Measurements from ENCODE around the gene SGMS1.

The SGMS1 gene

DNA sequence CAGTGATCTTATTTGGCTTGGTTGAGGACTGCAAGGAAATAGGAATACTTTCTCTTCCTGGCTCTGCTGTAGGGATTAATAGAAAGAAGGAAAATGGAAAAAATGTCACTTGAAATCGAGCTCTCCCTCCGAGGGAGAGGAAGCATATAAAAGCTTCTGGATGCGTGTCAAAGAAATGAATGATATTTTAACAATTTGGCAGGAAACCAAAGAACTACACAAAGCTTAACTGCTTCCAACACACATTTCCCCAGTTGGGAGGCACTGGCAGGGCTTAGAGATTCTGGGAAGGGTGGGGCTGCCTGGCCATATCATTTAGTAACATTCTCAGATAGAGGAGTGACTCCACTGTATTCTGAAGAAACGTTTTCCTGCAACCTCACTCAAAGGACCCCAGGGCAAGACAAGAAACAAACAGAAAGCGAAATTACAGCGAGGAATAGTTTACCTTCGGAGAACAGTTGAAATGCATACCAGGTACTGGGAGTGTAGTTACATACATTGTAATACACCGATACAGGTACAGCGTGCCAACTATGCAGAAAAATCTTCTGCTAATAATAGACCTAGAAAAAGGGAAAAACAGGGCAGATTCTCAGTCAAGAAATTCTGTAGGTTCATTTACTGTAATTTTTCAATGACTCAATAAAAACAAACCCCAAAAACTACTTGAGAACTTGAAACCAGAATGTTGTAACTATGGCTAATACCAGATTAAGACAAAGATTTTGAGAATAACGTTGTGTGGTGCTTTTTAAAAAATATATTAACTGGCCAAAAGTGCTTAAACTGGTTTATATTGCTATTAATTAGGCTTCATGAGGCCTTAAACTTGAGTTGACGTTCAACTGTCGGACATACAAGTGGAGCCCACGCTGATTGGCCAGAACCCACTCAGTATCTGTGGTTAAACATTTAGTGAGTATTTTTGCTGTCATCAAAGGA, 296.7 kb downstream of the SGMS1 start:
- no peak for DNase-seq (ENCODE audit: low spot score)
- in situ Hi-C loops (cut with MboI; ENCODE audit: low sequenced_read_pairs, unreplicated experiment) = no loop called here
- TF ChIP-seq, protein P1, sequence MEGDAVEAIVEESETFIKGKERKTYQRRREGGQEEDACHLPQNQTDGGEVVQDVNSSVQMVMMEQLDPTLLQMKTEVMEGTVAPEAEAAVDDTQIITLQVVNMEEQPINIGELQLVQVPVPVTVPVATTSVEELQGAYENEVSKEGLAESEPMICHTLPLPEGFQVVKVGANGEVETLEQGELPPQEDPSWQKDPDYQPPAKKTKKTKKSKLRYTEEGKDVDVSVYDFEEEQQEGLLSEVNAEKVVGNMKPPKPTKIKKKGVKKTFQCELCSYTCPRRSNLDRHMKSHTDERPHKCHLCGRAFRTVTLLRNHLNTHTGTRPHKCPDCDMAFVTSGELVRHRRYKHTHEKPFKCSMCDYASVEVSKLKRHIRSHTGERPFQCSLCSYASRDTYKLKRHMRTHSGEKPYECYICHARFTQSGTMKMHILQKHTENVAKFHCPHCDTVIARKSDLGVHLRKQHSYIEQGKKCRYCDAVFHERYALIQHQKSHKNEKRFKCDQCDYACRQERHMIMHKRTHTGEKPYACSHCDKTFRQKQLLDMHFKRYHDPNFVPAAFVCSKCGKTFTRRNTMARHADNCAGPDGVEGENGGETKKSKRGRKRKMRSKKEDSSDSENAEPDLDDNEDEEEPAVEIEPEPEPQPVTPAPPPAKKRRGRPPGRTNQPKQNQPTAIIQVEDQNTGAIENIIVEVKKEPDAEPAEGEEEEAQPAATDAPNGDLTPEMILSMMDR (IDR thresholded peaks at IDR 0.05; ENCODE audit: borderline replicate concordance, control extremely low read depth, extremely low read depth, insufficient read depth, missing control alignments) = no peak

DNA sequence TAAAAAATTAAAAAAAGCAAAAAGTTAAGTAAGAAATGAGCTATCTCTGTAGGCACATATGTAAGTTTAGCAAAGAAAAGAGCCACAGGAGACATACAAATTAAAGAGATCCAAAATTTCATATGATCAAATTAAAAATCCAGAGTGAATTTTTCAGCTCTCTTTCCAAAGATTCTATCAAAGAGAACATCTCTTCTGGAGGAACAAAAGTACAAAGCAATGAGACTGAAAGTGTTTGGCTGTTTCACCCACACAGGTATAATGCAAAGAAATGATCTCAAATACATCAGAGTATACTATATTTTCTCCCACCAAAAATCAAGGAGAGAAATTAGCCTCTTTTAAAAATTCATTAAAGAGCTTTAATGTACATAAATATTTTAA, 297.6 kb downstream of the SGMS1 start:
- TF ChIP-seq, protein P1 (IDR thresholded peaks at IDR 0.05; ENCODE audit: borderline replicate concordance, control extremely low read depth, extremely low read depth, insufficient read depth, missing control alignments) = no peak
- no peak for DNase-seq (ENCODE audit: low spot score)
- in situ Hi-C loops (cut with MboI; ENCODE audit: low sequenced_read_pairs, unreplicated experiment) = no loop called here

DNA sequence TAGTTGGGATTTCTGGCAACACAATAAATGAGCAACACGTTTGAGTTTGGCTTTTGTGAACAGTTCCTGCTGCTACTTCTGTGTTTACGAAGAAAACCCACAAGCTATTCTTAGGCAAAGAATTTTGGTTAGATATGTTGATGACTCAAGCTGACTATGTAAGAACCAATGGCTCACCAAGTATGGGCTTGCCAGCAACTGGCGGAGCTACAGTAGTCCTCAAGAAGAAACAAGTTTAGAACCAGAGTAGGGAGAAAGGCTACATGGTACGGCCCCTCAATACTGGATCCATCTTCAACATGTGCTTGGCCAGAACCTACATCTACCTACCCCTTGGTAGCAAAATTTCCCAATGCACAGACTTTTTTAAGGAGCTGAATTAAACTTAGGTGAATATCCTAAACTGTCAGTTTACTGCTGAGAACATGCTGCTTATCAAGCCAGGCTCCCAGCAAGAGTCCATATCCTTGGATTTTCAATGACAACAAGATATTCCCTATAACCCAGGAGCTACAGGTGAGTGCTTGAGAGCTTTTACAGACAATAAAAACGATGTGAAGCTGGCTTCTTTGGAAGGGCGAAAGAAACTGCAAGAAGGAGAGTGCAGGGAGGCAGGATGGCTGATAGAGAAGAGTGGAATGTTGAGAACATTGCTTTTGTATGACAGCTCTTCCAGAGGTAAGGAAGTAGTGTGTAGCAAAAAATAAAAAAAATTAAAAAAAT, 298.1 kb downstream of the SGMS1 start:
- peak; percentile 53 for DNase-seq (ENCODE audit: low spot score)
- TF ChIP-seq, protein P1 (IDR thresholded peaks at IDR 0.05; ENCODE audit: borderline replicate concordance, control extremely low read depth, extremely low read depth, insufficient read depth, missing control alignments) = no peak
- in situ Hi-C loops (cut with MboI; ENCODE audit: low sequenced_read_pairs, unreplicated experiment) = no loop called here

DNA sequence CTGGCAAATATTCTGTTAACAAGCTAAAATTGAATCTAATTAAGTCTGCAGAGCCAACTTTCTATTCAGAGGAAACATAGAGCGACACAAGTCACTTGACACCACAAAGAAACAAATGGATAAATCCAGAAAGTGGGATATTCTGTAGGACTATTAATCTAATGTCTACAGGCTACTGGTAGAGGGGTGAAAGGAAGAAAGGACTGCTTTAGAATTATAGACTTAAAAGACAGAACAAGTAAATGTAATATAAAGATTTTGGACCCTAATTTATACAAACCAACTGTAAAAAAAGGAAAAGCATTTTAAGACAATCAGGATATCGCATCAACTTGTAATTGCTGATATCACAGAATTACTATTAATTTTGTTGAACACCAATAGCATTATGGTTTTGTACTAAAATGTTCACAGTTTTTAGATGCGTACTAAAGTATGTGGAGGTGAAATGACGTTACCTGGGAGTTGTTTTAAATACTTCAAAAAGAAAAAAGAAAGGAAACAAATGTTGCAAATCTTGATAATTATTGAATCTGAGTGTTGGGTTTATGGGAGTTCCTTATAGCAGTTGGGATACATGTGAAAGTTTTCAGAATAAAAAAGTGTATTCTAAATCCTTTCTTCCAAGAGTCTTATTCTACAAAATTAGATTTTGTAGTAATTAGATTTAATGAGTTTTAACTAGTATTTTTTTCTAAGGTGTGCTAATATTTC, 298.9 kb downstream of the SGMS1 start:
- DNase-seq (ENCODE audit: low spot score) = no peak
- in situ Hi-C loops (cut with MboI; ENCODE audit: low sequenced_read_pairs, unreplicated experiment) = no loop called here
- TF ChIP-seq, protein P1 (IDR thresholded peaks at IDR 0.05; ENCODE audit: borderline replicate concordance, control extremely low read depth, extremely low read depth, insufficient read depth, missing control alignments) = no peak

DNA sequence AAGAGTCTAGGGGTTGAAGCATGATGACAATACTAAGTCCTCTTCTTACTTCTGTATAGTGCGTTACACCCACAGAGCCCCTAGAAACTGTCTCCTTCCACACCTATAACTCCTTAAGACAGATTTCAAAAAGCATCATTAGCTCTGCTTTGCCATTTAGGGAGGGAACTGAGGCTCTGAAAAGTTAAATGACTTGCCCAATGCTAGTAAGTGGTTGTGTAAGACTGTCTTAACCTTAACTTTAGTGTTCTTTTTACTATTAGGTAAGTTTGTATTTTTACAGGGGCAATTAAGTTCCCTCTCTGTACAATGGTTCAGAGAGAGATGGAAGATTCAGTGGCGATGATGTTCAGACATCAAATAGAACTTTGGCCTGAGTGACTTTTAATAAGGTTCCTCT, 299.7 kb downstream of the SGMS1 start:
- TF ChIP-seq, protein P1 (IDR thresholded peaks at IDR 0.05; ENCODE audit: borderline replicate concordance, control extremely low read depth, extremely low read depth, insufficient read depth, missing control alignments) = no peak
- no peak for DNase-seq (ENCODE audit: low spot score)
- in situ Hi-C loops (cut with MboI; ENCODE audit: low sequenced_read_pairs, unreplicated experiment) = no loop called here

DNA sequence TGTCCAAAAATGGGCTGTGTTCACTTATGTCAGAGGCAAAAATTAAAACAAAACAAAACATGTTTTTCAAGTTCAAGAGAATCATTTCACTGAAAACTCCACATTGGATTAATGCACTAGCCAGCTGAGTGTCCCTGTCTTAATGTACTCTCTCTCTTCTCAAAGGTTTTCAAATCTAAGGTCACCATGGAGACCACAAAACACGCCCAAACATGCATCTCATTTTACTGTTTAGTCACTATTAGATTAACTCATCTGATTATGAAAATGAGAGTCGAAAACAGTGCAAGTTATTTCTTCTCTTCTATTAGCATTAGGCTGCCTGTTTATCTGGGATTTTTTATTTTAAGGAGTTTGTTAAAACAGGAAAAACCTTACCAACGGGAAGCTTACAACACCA, 301.7 kb downstream of the SGMS1 start:
- TF ChIP-seq, protein P1 (IDR thresholded peaks at IDR 0.05; ENCODE audit: borderline replicate concordance, control extremely low read depth, extremely low read depth, insufficient read depth, missing control alignments) = no peak
- in situ Hi-C loops (cut with MboI; ENCODE audit: low sequenced_read_pairs, unreplicated experiment) = no loop called here
- DNase-seq (ENCODE audit: low spot score) = peak; percentile 32

All from GM13976 (cell line).